Fibroblast of skin of right biceps (primary cell): ENCODE data around the gene IFNAR2.

ENCODE experiments used
- DNase-seq: peaks from one replicate; pipeline ENCODE4 v3.0.0-alpha.2; 2013

Gene IFNAR2

DNA sequence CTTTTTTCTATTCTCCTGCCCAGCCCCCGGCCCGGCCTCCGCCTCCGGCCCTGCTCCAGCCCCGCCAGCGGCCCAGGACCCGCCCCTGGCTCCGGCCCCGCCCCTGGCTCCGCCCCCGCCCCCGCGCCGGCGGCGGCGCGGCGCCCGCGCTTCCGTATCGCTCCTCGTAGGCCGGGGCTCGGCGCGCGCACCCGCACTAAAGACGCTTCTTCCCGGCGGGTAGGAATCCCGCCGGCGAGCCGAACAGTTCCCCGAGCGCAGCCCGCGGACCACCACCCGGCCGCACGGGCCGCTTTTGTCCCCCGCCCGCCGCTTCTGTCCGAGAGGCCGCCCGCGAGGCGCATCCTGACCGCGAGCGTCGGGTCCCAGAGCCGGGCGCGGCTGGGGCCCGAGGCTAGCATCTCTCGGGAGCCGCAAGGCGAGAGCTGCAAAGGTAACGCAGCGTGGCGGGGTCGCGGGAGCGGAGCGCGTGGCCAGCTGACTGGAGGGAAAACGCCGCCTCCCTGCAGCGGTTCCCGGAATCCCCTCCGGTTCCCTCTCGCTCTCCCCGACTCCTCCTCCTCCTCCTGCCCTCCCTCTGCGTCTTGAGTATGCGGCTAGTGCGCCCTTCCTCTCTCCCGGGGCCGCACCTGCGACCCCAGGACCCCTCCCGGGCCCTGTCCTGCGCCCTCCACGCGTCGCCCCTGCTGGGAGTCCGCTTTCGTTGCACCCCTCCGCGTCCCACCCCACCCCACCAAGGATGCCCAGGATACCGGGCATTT lies at the start of gene IFNAR2:
IFNAR2 (plus strand) TSS at position 155 of the 761 bp plus-strand sequence. CDS start 11,985 bp downstream, outside the sequence.
- peak; percentile 59 for DNase-seq

DNA sequence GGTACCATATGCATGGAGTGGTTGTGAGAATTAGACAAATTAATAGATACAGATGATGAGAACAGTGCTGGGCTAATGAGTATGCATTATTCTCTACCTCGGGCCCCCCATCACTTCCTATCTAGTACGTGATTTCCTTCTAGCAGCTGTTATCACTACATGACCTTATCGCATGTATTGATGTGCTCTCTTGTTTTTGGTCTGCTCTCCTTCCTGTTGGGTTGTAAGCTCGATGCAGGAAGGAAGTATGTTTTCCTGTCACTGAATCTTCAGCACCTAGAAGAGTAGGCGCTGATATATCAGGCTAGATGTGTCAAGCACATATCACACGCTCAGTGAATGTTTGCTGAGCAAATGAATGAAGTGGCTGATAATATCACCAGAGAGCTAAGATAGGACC lies 43.9 kb upstream of the IFNAR2 start:
- no peak for DNase-seq

DNA sequence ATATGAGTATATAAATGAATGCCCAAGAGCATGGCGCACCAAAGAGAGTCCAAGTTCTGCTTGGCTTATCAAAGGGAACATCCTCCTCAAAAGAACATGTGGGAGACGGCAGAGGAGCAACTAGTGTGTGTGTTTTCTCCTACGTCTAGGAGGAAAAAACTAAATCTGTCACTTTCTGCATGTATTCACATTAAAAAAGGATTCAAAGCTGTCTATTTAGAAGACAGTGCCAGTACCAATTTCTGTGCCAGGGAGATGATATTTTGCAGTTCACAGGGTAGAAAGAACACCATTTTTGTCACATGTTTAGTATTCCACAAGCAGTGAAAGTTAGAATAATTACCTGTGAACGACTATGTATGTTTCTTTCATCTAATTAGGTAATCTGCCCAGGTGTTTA lies 42.5 kb upstream of the IFNAR2 start:
- DNase-seq = no peak

DNA sequence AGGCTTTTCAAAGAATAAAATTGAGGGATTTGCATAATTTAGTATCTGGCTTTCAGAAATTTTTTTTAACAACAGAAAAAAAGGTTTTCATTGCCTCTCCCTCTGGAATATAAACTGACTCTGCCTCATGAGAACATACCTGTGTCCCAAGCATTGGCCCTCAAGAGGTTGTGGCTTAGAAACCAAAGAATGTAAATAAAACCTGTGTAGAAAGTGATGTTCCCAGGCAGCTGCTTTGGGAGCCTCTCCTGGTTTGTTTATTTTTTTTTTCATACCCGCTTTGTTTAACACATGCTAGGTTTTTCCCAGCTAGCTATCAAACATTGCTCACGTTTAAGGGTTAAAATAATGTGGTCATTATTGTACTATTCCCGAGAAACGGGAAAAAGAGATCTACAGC lies 40.5 kb upstream of the IFNAR2 start:
- no peak for DNase-seq

DNA sequence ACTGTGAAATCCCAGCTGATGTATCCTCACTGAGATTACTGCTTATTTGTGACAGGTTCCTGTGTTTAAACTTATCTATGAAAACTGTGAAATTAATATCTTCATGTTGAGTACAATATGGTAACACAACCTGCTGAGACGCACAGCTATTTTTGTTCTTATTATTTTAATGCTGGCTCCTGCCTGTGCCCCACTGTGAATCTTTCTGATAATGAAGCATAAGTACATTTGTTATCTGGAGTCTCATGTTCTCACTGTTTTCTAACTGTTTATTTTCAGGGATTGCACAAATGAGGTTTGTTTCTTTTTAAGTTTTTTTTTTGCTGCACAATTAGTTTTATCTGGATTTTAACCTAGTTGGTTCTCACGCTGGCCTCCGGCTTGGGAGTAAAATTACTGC lies 39.9 kb upstream of the IFNAR2 start:
- DNase-seq = no peak

DNA sequence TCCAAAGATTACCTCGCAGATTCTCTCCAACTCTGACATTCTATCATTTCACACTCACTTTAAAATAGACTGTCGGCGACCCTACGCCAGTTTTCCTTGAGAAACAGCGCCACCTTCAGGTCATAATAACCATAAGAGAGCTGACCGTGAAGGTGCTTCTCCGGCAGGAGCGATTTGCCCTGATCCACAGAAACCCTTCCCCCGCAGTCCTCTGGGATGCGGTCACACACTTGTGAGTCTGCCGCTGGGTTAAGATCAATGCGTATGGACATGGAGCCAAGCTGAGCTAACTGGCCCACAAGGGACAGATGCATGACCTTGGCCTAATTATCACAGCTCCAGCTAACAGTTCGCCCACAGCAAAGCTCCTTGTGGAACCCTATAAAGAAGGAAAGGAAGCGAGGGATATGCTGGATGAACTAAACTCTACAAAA lies 32.8 kb upstream of the IFNAR2 start:
- DNase-seq = peak; percentile 56

DNA sequence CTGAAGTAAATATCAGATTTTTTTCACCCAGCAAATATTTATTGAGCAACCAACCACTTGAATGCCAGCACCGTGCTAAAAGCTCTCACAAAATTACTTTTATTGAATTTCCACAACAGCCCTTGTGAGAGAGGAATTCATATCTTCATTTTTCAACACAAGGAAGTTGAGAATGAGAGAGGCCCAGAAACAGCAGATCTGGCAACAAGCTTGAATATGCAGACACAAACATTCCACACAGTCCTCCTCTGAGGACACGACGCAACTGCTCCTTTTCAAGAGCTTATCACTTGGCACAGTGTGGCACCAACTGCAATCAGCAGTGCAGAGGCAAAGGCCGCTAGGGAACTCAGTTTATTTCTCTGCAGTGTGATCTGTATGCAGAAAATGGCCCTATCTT lies 32.2 kb upstream of the IFNAR2 start:
- DNase-seq = no peak

DNA sequence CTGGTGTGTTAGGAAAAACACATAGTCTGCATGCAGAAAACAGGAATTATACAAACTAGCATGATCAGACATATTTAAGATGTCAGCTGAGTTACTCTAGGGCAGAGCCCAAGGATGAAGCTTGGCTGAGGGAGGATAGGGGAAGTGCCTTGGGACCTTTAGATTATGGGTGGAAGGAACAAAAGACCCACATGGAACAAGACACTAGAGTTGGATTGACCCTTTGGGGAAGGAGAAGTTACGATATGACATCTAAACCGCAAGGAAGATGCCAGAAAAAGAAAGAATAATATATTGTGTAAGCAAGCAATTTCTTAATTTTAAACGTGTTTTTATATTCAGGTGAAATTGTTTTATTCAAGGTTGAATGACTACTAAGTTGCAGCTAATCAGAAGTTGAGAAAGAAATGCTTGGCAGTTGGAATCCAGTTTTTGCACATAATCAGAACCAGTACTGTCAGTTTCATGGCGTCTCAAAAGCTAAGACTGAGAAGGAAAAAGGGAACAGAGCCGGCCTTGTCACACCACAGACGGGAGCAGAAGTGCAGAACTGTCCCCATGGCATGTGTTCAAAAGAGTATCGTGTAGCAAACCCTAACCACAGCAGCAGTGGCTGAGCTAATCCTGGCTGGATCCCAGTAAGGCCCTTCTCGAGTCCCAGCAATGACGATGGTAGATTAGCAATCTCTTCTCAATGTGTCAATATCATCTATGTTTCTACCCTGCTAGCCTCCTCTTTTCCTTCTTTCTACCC lies 31.2 kb upstream of the IFNAR2 start:
- peak; percentile 11 for DNase-seq

DNA sequence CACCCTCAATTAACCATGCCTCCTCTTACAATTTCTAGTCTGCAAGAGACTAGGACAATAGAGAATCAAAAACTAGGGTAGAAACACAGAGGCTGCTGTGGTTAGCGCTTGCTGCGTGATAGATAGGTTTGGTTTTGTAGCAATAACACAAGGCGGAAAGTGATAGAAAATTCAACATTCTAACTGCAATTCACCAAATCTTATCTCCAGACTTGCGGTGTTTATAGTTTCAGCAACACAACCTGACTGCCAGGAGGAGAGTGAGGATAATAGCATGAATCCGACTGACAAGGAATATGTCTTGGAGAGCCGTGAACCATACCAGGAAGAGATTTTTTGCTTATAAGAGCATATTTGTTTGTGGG lies 30.7 kb upstream of the IFNAR2 start:
- DNase-seq = no peak

DNA sequence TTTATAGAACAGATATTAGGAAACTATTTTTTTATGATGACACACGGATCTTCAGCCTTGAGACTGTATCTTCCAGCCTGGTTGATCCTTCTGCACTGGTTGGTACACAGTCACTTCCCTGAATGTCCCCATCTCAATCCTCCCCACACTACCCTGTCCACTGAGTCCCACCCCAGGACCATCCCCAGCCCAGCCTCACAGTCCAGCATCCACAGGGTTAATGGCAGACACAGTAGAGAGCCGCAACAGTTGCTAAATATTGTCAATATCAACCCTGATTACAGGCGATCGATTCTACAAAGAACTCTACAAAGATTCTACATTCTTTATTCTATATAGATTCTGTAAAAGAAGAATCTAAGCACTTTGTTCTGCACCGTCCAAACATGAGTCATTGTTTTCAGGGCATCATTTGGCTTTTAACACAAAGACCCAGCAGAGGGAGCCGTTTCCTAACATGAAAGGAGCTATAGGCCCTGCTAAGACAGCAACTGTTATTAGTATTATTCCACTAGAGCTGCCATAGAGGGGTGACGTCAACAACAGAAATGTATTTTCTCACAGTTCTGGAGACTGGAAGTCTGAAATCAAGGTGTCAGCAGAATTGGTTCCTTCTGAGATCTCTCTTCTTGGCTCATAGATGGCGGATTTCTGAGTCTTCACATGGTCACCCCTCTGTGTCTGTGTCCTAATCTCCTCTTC lies 30.1 kb upstream of the IFNAR2 start:
- peak; percentile 90 for DNase-seq

DNA sequence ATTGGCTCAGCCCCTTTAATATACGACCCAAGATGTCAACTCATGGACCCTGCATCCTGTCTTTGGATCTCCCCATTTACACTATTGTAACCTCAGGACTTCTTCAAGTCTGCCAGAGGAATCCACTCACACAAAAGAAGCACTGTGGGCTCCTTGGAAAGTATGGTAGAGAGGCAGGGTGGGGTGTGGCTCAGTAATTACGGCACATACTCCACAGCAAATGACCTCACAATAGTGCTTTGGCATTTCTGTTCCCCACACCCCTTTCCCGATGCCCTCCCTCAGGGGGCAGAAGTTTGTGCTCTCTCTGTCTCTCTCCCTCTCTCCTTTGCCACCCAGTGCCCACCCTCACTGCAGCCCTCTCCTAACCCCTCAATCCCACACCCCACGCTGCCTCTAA lies 27.8 kb upstream of the IFNAR2 start:
- no peak for DNase-seq

DNA sequence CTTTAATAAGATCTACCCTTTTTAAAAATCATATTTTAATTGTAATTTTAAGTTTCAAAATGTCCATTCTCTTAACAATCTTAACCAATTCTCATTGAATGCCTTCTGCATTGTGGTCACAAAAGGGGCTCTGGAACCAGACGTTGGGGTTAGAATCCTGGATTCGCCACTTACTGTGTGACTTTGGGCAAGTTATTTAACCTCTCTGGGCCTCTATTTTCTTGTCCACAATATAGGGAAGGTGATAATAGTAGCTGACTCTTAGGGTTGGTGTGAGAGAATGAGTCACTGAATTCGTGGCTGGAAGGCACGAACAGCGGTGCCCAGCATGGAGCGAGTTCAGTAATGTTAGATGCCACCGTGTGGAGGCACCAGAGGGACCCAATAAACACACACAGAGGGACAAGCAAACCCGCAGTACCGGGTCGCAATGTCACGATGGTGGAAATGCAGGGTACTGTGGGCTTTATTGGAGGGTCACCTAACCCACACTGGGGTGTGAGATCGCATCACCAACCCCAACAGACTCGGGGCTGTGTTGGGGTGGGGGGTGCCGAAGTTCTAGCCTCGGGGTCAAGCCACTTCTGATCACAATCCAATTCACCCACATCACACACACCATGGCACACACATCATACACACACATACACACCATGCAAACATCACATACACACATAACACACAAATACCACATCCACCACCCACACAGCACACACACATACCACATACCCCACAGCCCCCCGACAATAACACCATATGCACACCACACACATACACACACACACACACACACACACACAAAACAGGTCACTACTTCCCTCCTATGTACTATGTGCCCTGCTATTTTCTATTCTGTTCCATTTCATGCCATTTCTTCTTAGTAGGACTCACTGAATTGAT lies 27.0 kb upstream of the IFNAR2 start:
- no peak for DNase-seq

DNA sequence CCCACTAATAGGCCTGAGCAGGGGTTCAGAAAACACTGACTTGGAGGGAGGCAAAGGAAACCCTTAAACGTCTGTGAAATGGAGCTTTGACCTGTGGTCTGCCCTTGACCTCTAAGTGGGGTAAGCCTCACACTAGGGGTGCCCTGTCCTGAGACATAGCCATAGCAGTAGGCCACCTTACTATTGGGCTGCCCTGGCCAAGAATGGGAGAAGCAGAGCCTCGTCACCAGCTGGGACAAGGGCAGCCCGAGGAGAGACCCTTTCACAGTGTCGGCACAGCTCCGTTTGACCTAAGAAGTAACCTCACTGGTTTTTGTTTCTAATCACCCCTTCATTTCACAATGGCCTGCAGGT lies 26.4 kb upstream of the IFNAR2 start:
- DNase-seq = no peak

DNA sequence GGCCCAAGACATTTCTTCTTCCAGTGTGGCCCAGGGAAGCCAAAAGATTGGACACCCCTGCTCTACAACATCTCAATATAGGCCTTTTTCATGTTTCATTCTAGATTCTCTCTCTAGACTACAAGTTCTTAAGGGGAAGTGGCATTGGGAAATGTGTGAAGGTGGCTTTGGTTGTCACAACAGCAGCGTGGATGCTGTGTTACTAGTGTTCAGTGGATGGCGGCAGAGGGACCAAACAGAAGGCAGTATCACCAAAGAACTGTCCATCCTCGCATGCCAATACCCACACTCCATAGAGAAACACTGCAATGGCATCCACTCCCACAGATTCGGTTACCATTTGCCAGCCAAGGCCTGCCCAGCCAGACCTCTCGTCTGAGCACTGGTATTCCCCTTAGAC lies 24.3 kb upstream of the IFNAR2 start:
- no peak for DNase-seq

DNA sequence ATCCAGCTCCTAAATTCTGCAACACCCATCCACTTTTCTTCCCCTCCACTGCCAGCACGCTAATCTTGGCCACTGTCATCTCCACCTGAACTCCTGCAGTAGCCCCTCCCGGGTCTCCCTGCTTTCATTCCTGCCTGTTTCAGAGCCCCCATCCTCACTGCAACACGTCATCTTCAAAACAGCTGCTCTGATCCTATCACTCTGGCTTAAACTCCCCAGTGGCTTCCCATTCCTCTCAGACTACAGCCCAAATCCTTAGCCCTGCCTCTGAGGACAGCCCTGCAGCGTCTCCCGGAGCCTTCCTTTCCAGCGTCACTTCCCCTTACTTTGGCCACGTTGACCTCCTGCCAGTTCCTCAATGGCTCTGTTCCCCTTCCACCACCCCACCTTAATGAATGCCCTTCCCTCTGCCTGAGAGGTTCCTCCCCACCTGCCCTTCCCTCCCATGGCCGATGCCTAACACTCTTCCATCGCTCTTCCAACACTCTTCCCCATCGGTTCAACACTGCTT lies 22.9 kb upstream of the IFNAR2 start:
- no peak for DNase-seq

DNA sequence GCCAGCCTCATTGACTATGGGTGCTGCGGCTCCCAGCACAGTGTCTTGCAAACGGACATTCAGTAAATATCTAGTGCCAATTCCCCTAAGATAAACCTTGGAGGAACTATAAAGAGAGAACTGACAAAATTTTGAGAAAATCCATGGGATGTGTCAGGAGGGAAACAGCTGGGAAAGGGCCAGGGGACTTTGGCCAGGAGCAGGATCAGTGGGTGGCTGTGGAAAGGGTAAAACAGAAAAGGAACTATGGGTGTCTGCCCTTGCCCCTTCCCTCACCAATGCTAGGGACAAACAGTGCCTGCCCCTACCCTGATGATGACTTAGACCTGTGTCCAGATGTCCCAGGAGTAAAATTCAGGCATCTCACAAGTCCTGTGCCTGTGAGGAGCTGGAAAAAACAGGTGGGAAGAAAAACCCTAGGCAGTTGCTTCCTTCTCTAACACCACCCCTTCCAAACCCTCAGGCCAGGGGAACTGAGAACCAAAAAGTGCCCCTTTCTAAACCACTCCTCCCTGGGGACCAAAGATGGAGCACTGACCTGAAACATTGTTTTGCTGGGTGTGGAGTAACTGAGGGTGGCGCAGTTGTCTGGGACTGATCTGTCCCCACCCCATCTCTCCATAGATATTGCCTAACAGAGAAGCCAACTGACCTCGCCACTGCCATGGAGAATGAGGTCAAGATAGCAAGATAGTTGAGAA lies 22.1 kb upstream of the IFNAR2 start:
- DNase-seq = no peak

DNA sequence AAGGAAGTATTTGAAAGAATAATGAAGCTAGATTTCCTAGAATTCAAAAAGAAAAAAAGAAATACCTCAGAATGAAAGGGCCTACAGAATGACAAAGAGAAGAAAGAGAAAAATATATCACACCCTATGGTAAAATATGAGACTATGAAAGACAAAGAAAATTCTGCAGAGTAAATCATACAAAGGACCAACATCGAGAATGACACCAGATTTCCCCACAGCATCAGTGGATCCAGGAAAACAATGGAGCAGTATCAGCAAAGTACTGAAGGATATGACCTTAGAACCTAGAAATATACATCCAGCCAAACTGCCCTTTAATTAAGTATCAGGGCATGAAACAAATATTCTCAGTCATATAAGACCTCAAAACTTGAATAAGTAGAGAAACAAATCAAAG lies 21.2 kb upstream of the IFNAR2 start:
- DNase-seq = no peak

DNA sequence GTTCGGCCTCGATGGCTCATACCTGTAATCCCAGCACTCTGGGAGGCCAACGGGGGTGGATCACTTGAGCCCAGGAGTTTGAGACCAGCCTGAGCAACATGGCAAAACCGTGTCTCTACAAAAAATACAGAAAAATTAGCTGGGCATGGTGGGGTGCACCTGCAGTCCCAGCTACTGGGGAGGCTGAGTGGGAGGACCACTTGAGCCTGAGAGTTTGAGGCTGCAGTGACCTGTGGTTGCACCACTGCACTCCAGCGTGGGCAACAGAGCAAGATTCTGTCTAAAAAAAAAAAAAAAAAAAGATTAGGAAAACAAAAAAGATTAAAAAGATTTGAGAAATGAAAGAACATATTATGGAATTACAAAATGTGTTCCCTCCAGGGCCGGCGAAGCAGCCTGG lies 18.4 kb upstream of the IFNAR2 start:
- DNase-seq = no peak

DNA sequence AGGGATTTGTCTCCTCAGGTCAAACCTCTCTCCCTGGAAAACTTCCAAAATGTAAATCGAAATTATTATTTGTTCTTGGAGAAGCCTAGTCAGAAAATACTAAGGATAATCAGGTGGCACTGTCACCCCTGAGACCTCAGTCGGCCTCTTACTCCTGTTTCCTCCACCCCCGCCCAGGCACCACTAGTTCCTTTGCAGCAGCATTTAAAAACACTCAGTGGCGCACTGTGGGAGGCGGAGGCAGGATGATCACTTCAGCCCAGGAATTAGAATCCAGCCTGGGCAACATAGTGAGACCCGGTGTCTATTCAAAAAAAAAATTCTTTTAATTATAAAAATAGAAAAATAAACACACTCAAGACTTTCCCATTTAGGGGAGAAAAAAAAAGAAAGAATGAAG lies 18.0 kb upstream of the IFNAR2 start:
- DNase-seq = no peak

DNA sequence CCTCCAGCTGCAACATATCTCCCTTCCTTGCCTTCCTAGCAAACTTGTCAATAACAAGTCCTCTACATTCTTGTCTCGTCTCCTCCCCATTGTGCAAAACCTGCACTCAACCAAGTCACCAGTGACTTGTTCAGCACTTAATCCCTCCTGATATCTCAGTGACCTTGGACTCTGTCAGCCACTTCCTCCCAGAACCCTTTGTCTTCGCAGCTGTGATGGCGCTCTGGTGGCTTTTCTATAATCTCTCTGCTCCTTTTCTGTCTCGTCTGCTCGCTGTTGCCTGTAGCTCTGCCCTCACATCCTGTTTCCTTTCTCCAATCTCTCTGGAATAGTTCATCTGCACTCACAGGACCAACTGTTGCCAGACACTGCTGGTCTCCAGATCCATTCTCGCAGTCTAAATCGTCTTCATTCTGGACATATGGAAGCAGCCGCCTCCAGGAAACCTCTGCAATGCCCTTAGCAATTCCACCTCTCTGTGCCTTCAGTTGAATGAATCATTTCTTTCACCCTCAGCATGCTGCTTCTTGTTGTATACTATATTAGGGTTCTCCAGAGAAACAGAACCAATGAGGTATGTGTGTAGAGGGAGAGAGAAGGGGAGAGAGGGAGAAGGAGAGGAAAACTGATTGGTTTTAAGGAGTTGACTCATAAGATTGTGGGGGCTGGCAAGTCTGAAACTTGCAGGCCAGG lies 17.4 kb upstream of the IFNAR2 start:
- peak; percentile 61 for DNase-seq

DNA sequence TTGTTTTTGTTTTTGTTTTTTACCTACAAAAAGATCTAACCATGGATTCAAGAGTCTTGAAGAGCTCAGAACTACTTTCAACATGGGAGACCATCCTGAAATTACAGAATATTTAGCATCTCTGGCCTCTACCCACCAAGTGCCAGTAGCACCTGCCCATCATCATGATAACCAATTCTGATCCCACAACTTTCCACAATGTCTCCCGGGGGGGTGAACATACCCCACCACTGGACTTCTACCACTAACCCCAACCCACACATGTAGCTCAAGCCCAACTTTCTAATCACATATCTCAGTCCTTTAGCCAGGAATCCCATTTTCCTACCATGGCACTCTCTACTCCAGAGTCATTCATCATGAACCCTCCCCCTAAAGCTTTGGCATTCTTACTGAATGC lies 15.7 kb upstream of the IFNAR2 start:
- no peak for DNase-seq

DNA sequence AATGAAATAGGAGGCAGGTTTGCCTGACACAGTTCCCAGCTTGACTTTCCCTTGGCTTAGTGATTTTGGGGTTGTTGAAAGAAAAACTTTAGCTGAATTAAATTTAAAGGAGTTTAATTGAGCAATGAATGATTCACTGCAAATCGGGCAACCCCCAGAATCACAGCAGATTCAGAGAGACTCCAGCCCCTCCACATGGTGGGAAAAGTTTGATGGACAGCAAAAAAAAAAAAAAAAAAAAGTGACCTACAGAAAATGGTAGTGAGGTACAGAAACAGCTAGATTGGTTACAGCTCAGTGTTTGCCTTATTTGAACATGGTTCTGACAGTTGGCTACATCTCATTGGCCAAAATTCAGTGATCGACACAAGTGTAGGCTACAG lies 12.6 kb upstream of the IFNAR2 start:
- no peak for DNase-seq
